HG03066 (cell line): ENCODE results near the gene COL15A1.
"Not testable (repeated sequence)": the region's sequence is repeated elsewhere in the genome, so short reads cannot be mapped to it uniquely, and the experiment has no call there.

Source experiments
- ATAC-seq: cut with Tn5 transposase; IDR thresholded peaks from one replicate; pipeline ENCODE4 v1.9.1; 2021; ENCODE audit warnings: low read depth; ENCODE audit not compliant: unreplicated experiment

The COL15A1 gene

DNA sequence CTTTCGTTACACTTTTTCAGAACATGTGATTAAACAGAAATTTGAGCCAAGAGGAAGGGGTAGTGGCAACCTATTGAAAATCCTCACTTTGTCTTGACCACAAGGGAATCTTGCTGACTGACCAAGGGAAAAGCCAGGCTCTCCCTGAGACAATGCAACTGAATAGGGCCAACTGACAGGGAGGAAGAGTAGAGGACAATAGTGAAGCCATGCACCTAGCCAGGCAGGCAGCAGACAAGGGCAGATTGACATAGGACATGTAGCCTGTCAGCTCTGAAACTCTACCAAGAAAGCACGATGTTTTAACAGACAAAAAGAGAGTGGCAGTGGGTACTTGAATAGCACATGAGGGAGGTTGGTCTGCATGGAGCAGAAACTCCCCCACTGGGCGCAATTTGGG, 152.7 kb downstream of the COL15A1 start:
- ATAC-seq: no peak

DNA sequence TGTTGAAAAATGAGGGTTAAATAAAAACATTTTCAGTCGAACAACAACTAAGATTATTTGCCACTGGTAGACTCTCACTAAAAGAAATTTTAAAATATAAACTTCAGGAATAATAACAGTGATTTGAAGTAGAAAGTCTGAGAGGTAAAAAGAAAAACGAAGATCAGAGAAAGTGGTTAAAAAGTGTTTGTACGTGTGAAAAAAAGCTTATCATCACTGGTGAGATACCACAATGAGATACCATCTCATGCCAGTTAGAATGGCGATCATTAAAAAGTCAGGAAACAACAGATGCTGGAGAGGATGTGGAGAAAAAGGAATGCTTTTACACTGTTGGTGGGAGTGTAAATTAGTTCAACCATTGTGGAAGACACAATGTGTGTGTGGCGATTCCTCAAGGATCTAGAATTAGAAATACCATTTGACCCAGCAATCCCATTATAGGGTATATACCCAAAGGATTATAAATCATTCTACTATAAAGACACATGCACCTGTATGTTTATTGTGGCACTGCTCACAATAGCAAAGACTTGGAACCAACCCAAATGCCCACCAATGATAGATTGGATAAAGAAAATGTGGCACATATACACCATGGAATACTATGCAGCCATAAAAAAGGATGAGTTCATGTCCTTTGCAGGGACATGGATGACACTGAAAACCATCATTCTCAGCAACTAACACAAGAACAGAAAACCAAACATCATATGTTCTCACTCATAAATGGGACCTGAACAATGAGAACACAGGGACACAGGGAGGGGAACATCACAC, 156.3 kb downstream of the COL15A1 start:
- ATAC-seq: not testable (repeated sequence)

DNA sequence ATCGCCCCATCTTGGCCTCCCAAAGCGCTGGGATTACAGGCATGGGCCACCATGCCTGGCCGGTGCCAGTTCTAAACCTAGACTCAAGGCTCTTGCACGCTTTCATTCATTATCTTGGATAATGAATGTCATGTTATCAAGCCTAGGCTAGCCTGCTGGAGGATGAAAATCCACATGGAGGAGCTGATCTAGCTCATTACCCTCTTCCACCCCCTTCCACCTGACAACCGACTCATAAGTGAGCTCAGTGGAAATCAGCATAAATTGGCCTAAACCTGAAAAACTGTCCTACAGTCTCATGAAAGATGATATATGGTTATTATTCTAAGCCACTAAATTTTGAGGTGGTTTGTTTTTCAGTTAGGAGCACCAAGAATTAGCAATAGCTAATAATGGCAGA, 157.6 kb downstream of the COL15A1 start:
- no peak for ATAC-seq

- ATAC-seq: no peak
Measured at GRCh38 chr9:99101812-99102211, 158.1 kb downstream of the COL15A1 start.

DNA sequence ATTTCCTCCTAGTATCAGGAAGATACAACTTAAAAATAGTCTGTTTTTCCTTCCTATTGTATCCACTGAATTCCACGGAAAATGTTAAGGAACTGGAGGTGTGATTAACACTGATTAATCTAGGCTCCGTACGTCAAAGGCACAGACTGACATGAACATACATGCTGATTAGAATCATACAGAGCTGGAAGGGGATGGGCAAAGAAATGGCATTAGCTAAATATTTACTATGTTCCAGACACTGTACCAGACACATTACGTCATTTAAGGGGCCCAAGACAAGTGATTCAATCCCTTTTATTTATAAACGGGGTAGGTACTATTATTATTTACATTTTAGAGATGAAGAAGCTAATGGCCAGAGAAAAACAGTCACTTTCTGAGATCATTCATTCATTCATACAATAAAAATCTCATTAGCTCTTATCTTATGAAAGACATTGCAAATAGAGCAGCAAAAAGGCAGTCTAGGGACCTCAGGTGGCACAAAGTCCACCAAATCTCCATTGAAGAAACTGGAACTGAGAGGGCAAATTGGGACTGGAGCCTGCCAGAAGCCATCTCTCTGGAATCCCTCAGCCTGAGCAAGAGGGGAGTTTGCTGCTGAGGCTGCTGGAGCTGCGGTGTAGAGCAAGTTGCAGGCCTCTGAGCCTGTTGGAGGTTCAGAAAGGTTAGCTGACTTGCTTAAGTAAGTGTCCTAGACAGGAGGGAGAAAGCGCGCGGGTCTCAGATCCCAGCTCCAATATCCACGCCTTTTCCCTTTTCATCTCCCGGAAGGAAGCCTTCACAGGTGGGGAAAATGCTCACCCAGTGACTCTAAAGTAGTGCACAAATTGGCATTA, 159.6 kb downstream of the COL15A1 start:
- ATAC-seq: no peak

GRCh38 chr9:99103901-99104458, 160.3 kb downstream of the COL15A1 start:
- no peak for ATAC-seq

GRCh38 chr9:99104459-99105151, 160.9 kb downstream of the COL15A1 start, which contains the start of gene TGFBR1:
Gene TGFBR1 (plus strand): TSS chr9:99105113. CDS start chr9:99105206, 93 bp downstream.
- peak; percentile 85 for ATAC-seq

- peak; percentile 65 for ATAC-seq
Measured at GRCh38 chr9:99105152-99106043, 161.7 kb downstream of the COL15A1 start.

- ATAC-seq: no peak
Measured at GRCh38 chr9:99106044-99106375, 162.3 kb downstream of the COL15A1 start.

DNA sequence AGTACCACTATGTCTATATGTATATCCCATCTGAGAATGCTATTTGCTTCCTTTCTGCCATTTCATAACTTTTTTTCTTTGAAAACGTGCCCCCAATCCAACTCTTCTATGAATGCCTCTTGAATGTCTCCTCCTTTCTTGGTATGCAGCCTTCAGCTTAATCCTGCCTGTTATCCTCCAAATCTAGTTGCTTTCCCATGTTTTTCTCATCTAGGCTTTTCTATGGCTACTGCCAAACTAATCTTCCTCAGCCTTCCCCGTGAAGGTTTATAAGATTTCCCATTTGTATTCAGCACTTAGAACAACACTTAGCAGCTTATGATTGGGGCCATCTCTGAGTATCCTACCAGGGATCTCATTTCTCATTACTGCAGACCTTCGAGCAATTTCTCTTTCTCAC, 163.7 kb downstream of the COL15A1 start:
- ATAC-seq: no peak

DNA sequence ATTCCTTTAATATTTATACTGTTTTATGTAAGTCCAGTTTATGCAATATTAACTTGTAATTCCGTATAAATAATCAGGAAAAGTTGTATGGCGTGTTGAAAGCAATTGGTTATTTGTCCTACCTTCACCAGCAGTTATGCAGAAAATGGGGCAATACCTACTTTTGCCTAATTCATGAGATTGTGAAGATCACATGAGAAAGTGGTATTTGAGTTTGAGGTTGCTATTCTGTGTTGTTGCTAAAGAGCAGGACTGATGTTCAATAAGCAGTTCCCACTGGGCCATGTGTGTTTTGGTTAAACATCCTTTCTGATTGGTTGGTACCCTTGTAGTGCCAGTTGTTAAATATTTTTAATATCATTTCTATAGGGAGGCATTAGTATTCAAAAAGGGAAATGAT, 164.4 kb downstream of the COL15A1 start:
- ATAC-seq: no peak

GRCh38 chr9:99109522-99109921, 165.8 kb downstream of the COL15A1 start:
- no peak for ATAC-seq

- no peak for ATAC-seq
Measured at GRCh38 chr9:99112750-99113413, 169.2 kb downstream of the COL15A1 start.

- ATAC-seq: no peak
Measured at GRCh38 chr9:99113414-99114048, 169.8 kb downstream of the COL15A1 start.

DNA sequence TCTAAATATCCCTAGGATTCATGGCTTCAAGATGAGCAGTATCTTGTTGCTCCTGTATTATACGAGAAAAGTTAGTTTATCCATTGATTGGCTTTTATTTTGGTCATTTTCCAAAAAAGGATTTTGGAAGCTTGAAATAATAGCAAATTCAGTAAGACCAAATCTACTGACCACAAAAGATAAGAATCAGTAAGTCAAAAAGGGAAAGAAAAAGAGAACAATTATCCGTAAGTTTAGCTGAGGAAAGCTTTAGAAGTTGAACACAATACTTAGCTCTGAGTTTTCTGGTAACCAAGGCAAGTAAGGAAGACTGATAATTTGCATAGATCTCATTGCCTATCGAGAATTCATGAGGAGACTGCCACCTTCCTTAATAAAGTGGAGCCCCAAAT, 170.3 kb downstream of the COL15A1 start:
- no peak for ATAC-seq

GRCh38 chr9:99114846-99115500, 171.3 kb downstream of the COL15A1 start:
- ATAC-seq: no peak

DNA sequence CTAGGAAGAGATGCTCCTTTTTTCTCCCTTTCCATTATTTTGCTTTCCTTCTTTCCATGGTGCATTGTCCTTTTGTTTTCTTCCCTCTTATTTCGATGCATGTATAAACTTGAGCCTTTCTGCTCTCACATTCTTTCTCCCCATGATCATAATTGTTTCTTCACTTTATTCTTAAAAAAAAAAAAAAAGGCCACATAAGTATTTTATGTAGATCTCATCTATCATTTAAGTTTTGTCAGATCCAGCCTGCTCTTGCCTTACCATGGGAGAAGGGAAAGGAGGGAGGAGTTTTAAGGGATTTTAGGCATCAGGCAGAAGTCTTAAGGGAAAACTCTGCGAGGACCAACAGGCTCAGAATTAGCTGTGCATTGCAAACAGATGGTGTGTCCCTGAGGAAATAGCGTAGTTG, 172.3 kb downstream of the COL15A1 start:
- no peak for ATAC-seq

GRCh38 chr9:99118782-99119466, 175.2 kb downstream of the COL15A1 start:
- ATAC-seq: peak; percentile 95
